Hepatocyte (in vitro differentiated cells): ENCODE data around the gene ST3GAL2. TPM values are rescaled to one million over a fixed set of nuclear protein-coding genes. Genes with fewer than 3 reads are reported as not detected.
A peak's percentile ranks its signal among the peaks of the same experiment; 100 is the strongest.

Source experiments
- DNase-seq: peaks from one replicate; pipeline ENCODE4 v3.0.0-alpha.2; 2016; ENCODE audit warnings: low spot score
- H2AFZ ChIP-seq: fragments of 200-600 bp; sonication (generic); 2 replicates; pipeline ENCODE4 v1.6.0; 2016; ENCODE audit warnings: antibody characterized with exemption, mild to moderate bottlenecking
- H3K27ac ChIP-seq: fragments of 200-600 bp; sonication (generic); 2 replicates; pipeline ENCODE4 v1.5.1; 2016; ENCODE audit warnings: mild to moderate bottlenecking
- H3K27me3 ChIP-seq: fragments of 200-600 bp; sonication (generic); 2 replicates; pipeline ENCODE4 v1.6.1; 2016
- H3K36me3 ChIP-seq: fragments of 200-600 bp; sonication (generic); replicated peaks from 2 replicates; pipeline ENCODE4 v1.5.1; 2016; ENCODE audit warnings: low read depth; ENCODE audit not compliant: insufficient read depth
- H3K4me1 ChIP-seq: fragments of 200-600 bp; sonication (generic); 2 replicates; pipeline ENCODE4 v1.5.1; 2016; ENCODE audit warnings: mild to moderate bottlenecking, moderate library complexity; ENCODE audit not compliant: insufficient read depth
- H3K4me2 ChIP-seq: fragments of 200-600 bp; sonication (generic); 2 replicates; pipeline ENCODE4 v1.6.0; 2016
- H3K4me3 ChIP-seq: fragments of 200-600 bp; sonication (generic); 2 replicates; pipeline ENCODE4 v1.5.1; 2016; ENCODE audit warnings: mild to moderate bottlenecking
- H3K79me2 ChIP-seq: fragments of 200-600 bp; sonication (generic); 2 replicates; pipeline ENCODE4 v1.6.0; 2017; ENCODE audit warnings: mild to moderate bottlenecking
- H3K9me2 ChIP-seq: fragments of 200-600 bp; sonication (generic); replicated peaks from 2 replicates; pipeline ENCODE4 v1.6.0; 2017; ENCODE audit warnings: mild to moderate bottlenecking; ENCODE audit not compliant: insufficient read depth
- H3K9me3 ChIP-seq: fragments of 200-600 bp; sonication (generic); 2 replicates; pipeline ENCODE4 v1.5.1; 2016; ENCODE audit warnings: low read depth, mild to moderate bottlenecking
- H4K20me1 ChIP-seq: fragments of 200-600 bp; sonication (generic); 2 replicates; pipeline ENCODE4 v1.6.0; 2016; ENCODE audit warnings: mild to moderate bottlenecking; ENCODE audit not compliant: insufficient read depth, poor library complexity, severe bottlenecking
- CTCF ChIP-seq: fragments of 200-600 bp; sonication (generic); IDR thresholded peaks from 2 replicates; pipeline ENCODE4 v1.5.1; 2016; ENCODE audit warnings: antibody characterized with exemption, mild to moderate bottlenecking; ENCODE audit not compliant: poor library complexity
- EZH2 ChIP-seq: fragments of 200-600 bp; sonication (generic); IDR thresholded peaks from 2 replicates; pipeline ENCODE4 v1.6.1; 2016; ENCODE audit warnings: antibody characterized with exemption, mild to moderate bottlenecking, borderline replicate concordance
- EZH2phosphoT487 ChIP-seq: fragments of 200-600 bp; sonication (generic); IDR thresholded peaks from one replicate; pipeline ENCODE4 v1.6.1; 2018; ENCODE audit warnings: antibody characterized with exemption, mild to moderate bottlenecking, low read depth, moderate library complexity; ENCODE audit not compliant: unreplicated experiment, severe bottlenecking
- WGBS: methylation state at CpG from one replicate; pipeline ENCODE4 v1.1.6; 2016; ENCODE audit warnings: low lambda C conversion rate; ENCODE audit errors: missing lambda C conversion rate; 5-methylcytosine and 5-hydroxymethylcytosine counted together
- polyA plus RNA-seq: library from polyadenylated mRNA; unstranded; fragments of >200 nt; fragmentation: Nextera tagmentation; extraction: Ambion mirVana; gene quantifications from 2 replicates; pipeline ENCODE4 v1.2.1, GENCODE V29; 2016
- total RNA-seq: library from RNA; depleted of rRNA; stranded (reverse); fragments of >200 nt; gene quantifications from 2 replicates; pipeline ENCODE4 v1.2.3, GENCODE V29; 2014

ST3GAL2 gene
- total and polyA plus RNA-seq, 2 experiments from 2014 or later = 25.6 to 29.2 TPM

- Histone ChIP-seq H3K27ac (no peak overlapping the region), H3K9me2 (no peaks in the 10 kb centered on the region), H3K79me2 (peaks cover 3% of the 10 kb centered on the region), H3K36me3 (no peaks in the 10 kb centered on the region), H4K20me1 (no peaks in the 10 kb centered on the region), H3K4me1 (peaks cover 7% of the 10 kb centered on the region), H2AFZ (no peak overlapping the region), H3K27me3 (no peaks in the 10 kb centered on the region), H3K4me2 (no peak overlapping the region), H3K4me3 (no peak overlapping the region), H3K9me3 (no peaks in the 10 kb centered on the region)
- DNase-seq = no peak
- no peak for TF ChIP-seq CTCF
- no peak for TF ChIP-seq EZH2
- no peak for TF ChIP-seq EZH2phosphoT487
- 97% methylated on average over 4 of the region's 4 CpGs for WGBS
Measured at GRCh38 chr16:70392606-70393005, 46.3 kb downstream of the ST3GAL2 start.

- WGBS = 91% methylated on average over 7 of the region's 7 CpGs
- no peak for DNase-seq
- Histone ChIP-seq H3K79me2 (peaks cover 3% of the 10 kb centered on the region), H3K27ac (no peak overlapping the region), H3K9me3 (no peaks in the 10 kb centered on the region), H3K9me2 (no peaks in the 10 kb centered on the region), H2AFZ (no peak overlapping the region), H3K4me1 (peaks cover 7% of the 10 kb centered on the region), H3K4me2 (no peak overlapping the region), H3K27me3 (no peaks in the 10 kb centered on the region), H3K4me3 (no peak overlapping the region), H4K20me1 (no peaks in the 10 kb centered on the region), H3K36me3 (no peaks in the 10 kb centered on the region)
- TF ChIP-seq EZH2phosphoT487 (no peak), EZH2 (no peak), CTCF (no peak)
Measured at GRCh38 chr16:70391881-70392481, 46.9 kb downstream of the ST3GAL2 start.

- TF ChIP-seq EZH2 = no peak
- no peak for DNase-seq
- peaks cover 3% of the 10 kb centered on the region for H3K79me2 ChIP-seq
- H3K9me2 ChIP-seq = no peaks in the 10 kb centered on the region
- H3K4me1 ChIP-seq = peaks cover 7% of the 10 kb centered on the region
- 100% methylated on average over 3 of the region's 3 CpGs for WGBS
- no peak overlapping the region for H3K4me2 ChIP-seq
- peak overlapping the region; percentile 43 for H3K27ac ChIP-seq
- H3K36me3 ChIP-seq = no peaks in the 10 kb centered on the region
- no peak overlapping the region for H3K4me3 ChIP-seq
- no peaks in the 10 kb centered on the region for H4K20me1 ChIP-seq
- H3K9me3 ChIP-seq = no peaks in the 10 kb centered on the region
- no peaks in the 10 kb centered on the region for H3K27me3 ChIP-seq
- H2AFZ ChIP-seq = no peak overlapping the region
Measured at GRCh38 chr16:70391446-70391845, 47.5 kb downstream of the ST3GAL2 start.

- no peak overlapping the region for H2AFZ ChIP-seq
- 87% methylated on average over 5 of the region's 5 CpGs for WGBS
- H4K20me1 ChIP-seq = no peaks in the 10 kb centered on the region
- H3K9me3 ChIP-seq = no peaks in the 10 kb centered on the region
- H3K79me2 ChIP-seq = peaks cover under 1% of the 10 kb centered on the region
- no peak for TF ChIP-seq EZH2phosphoT487
- TF ChIP-seq EZH2 = no peak
- no peak for TF ChIP-seq CTCF
- peak; percentile 42 for DNase-seq
- no peak overlapping the region for H3K4me2 ChIP-seq
- peak overlapping the region; percentile 43 for H3K27ac ChIP-seq
- no peaks in the 10 kb centered on the region for H3K36me3 ChIP-seq
- peaks cover 7% of the 10 kb centered on the region for H3K4me1 ChIP-seq
- H3K9me2 ChIP-seq = no peaks in the 10 kb centered on the region
- no peaks in the 10 kb centered on the region for H3K27me3 ChIP-seq
- no peak overlapping the region for H3K4me3 ChIP-seq
Measured at GRCh38 chr16:70390774-70391173, 48.1 kb downstream of the ST3GAL2 start.
